T-helper 2 cell (primary cell): Measurements from ENCODE around the gene FAM161A.
"Not testable (repeated sequence)": the region's sequence is repeated elsewhere in the genome, so short reads cannot be mapped to it uniquely, and the experiment has no call there.

Experiments used
- DNase-seq, 5 experiments: peaks; one replicate each; pipeline versions ENCODE4 v3.0.0 to v3.0.0-alpha.2; 2012 to 2022
- total RNA-seq, 2 donors: gene quantifications; one replicate each; lab custom pipeline; 2026; lab: John Stamatoyannopoulos, UW

The FAM161A gene, protein sequence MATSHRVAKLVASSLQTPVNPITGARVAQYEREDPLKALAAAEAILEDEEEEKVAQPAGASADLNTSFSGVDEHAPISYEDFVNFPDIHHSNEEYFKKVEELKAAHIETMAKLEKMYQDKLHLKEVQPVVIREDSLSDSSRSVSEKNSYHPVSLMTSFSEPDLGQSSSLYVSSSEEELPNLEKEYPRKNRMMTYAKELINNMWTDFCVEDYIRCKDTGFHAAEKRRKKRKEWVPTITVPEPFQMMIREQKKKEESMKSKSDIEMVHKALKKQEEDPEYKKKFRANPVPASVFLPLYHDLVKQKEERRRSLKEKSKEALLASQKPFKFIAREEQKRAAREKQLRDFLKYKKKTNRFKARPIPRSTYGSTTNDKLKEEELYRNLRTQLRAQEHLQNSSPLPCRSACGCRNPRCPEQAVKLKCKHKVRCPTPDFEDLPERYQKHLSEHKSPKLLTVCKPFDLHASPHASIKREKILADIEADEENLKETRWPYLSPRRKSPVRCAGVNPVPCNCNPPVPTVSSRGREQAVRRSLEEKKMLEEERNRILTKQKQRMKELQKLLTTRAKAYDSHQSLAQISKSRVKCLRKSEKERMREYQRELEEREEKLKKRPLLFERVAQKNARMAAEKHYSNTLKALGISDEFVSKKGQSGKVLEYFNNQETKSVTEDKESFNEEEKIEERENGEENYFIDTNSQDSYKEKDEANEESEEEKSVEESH
- 0.31 to 4.2 reads per million in 2 donors for total RNA-seq

DNA sequence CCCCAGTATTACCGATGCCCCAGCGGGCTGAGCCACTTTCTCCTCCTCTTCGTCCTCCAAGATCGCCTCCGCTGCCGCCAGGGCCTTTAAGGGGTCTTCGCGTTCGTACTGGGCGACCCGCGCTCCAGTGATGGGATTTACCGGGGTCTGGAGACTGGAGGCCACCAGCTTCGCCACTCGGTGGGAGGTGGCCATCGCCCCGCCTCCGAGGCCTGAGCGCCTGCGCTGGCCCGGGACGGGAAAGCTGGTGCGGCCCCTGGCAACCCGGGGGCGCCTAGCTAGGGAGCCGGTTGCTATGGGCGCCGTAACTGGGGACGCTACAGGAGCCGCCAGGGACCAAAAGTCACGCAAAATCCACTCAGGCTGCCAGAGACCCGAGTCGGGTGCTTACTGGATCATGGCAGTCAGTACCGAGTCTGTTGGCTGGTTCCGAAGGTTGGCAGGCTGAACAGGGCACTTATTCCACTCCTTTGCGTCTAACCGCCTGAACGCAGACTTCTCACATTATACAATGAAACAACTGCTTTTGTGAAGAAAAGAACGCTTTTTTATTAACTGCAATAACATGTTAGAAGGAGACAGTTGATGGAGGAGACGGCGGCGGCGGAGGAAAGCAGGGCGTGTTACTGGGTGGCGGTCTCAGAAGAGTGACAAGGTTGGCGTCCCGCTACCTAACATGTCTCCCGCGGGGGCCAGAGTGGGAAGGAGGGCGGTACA is at the start of gene FAM161A:
Gene FAM161A (minus strand): TSS at position 214 of the 717 bp plus-strand sequence. CDS start 19 bp downstream, at position 195.
- DNase-seq = peak; percentile 53 to 85 (median 67)

DNA sequence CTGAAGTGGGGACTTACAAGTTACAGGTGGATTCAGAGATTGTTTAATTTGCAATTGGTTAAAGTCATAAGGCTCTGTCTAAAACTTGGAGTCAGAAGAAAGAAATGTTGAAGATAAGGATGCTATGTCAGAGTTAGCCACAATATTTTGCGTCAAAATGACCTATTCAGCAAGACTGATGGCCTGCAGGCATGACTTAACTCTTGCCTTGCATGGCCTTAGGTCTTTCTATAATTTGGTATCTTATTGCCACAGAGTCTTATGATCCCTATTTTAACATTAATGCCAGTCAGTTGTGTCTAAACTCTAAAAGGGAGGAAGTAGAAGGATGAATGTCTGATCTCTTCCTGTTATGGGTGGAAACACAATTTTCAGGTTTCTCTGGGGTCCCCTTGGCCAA is 46.4 kb upstream of the FAM161A start:
- no peak for DNase-seq

DNA sequence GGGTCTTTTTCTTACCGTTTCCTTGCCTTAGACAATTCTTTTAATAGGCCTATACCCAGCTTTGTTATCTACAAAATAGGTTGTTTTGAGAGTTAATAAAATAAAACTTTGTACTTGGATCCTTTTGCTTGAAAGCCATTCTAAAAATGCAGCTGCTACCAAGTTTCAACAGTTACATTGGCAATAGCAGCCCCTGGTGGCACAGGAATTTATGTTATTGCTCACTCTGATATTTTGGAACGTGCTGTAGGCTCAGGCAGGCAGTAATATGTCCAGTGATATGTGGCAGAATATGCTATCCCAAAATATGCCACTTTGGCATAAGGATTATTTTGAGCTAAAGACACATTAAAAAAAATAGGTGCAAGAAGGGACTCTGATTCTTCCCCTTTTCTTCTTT is 45.0 kb upstream of the FAM161A start:
- peak in 1 of 5 experiments; percentile 29 for DNase-seq

DNA sequence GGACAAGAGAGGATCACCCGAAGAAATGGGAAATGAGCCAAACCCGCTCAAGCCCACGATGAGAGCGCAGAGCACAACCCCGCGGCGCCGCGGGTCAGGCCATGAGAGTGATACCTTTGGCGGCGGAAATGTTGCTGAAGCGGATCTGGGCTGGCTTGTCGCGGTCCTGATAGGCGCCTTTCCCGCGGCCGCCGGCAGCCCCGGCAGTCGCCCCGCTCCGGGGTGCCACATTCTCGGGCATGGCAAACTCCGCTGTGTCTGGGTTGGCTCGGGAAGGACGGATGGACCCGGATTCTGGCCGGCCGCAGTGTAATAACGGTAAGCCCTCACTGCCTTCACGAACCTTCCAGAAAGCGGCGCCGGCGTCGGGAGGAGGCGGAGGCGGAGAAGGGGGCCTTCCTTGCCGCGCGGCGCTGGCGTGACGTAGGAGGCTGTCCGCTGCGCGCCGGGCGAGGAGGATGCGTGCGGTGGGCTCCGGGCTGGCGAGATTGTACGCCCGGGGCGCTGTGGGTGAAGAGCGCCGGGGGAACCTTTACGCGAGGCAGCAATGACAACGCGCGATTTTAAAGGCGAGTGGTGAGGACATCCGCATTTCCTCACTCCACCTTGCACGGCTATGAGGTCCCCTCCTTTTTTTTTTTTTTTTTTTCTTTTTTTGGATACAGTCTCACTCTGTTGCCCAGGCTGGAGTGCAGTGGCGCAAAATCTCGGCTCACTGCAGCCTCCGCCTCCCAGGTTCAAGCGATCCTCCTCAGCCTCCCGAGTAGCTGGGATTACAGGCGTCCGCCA is 34.6 kb upstream of the FAM161A start, which contains the start of gene CCT4:
Gene CCT4 (minus strand): TSS at position 390 of the 789 bp plus-strand sequence. CDS start 149 bp downstream, at position 241.
- DNase-seq = peak; percentile 77 to 92 (median 84)

DNA sequence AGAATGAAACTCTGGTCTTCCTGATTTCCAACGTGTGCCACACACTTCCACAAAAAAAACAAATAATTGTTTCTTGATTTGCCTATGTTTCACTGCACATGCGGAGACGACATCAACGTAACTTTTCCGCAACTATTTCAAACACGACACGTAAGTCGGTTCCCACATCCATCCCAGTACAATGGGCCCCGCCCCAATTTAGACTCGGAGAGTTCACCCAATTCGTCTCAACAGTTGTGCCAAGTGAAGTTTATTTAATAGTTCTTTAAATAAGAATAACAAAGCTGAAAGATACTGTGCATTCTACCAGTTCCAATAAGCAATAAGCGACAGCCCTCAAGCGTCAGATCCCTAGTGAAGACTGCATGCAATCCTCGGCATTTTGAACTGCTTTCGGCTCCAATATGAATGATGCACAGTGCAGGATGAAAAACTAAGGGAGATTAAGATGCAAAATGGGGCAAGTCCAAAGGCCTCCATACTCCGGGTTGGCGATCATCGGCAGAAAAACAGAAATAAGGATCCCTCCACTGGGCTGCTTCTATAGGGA is 33.9 kb upstream of the FAM161A start:
- DNase-seq = peak in 2 of 5 experiments; percentile 5 to 22

DNA sequence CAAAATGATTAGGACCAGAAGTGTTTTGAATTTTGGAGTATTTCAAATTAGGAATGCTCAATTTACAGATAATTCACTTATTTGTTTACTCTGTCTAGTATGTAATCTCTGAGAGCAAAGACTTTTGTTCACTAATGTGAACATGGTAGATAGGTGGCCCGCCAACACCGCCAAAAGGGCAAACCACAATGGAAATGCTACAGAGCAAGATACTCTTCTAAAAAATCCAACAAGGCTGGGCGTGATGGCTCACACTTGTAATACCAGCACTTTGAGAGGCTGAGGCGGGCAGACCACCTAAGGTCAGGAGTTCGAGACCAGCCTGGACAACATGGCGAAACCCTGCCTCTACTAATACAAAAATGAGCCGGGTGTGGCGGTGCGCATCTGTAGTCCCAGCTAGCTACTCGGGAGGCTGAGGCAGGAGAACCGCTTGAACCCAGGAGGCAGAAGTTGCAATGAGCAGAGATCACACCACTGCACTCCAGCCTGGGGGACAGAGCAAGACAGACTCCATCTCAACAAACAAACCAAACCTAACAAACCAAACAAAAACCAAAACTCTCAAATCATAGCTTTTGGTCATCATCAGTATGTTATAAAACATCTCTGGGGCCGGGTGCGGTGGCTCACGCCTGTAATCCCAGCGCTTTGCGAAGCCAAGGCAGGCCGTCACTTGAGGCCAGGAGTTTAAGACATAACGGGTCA is 32.2 kb upstream of the FAM161A start:
- DNase-seq = no peak

DNA sequence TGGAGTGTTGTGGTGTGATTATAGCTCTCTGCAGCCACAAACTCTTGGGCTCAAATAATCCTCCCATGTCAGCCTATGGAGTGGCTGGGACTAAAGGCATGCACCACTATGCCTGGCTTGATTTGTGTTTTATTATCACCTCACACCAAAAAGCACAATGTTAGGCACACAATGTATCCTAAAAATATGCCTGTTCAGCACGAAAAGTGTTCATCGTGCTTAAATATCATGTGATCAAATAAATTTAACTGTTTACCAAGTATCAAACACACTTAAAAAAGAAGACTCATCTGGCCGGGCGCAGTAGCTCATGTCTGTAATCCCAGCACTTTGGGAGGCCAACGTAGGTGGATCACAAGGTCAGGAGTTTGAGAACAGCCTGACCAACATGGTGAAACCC is 29.0 kb upstream of the FAM161A start:
- no peak for DNase-seq

DNA sequence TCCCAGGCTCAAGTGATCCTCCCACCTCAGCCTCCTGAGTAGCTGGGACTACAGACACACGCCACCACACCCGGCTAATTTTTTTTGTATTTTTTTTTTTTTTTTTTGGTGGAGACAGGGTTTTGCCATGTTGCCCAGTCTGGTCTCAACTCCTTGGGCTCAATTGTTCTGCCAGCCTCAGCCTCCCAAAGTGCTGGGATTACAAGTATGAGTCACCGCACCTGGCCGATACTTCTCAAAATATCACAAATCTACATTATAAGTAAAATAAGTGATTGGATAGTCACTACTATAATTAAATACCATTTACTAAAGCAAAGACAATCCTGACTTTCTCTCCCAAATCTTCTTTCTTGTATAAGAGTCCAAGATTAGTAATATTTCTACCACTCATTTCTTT is 25.5 kb upstream of the FAM161A start:
- DNase-seq = not testable (repeated sequence)

DNA sequence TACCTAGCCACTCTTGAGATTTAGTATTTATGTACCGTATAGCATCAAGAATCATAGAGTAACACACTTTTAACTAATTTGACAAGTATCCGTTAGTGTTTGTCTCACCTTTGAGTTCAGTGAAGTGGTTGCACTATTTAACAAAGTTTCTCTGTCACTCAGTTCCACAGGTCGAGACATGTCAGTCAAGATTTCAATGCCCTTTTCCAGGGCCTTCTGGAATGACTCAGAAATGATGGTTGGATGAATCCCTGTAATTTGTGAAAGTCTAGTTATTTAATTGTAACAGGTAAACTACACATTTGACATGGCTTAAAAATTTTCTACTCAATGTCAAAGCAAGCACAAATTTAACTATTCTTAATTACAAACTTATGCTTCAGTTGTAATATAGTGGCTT is 24.9 kb upstream of the FAM161A start:
- no peak for DNase-seq

DNA sequence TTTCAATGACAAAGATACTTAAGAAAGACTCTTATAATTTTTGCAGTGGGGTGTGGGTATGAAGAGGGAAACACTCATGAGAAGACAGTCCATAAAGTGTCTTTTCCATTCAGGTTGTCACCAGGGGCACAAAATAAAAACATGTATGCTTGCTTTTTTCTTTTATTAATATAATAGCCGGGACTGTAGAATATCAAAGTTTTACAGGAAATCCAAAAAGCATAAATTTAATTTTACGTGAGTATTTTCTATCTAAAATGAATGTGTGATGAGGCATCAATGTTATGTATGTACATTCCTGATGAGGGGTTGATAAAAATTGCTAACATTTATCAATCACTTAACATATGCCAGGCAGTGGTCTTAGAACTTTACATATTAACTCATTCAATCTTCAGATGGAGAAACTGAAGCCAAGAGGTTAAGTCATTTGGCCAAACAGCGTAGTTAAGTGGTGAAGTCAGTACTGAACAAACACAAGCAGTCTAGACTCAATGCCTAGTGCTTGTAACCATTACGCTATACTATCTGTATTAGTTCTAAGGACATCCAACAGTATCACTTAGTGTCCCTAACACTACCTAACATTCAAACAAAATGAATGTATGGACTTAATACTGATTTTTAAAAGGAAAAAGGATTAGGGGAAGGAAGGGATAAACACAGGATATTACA is 23.8 kb upstream of the FAM161A start:
- no peak for DNase-seq

DNA sequence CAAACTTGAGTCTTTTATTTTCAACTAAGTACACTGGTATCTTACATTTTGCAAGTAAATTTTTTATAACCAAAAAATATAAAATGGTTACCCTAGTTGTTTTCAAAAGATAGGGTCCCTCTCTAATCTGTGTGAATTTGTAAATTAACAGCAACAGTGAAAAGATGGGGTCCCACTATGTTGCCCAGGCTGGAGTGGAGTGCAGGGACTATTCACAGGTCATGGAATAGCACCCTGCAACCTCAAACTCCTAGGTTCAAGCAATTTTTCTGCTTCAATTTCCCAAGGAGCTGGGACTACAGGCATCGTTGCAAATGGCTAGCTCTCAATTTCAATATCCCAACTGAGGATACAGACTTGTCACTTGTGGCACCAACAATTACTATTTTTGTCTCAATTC is 22.5 kb upstream of the FAM161A start:
- no peak for DNase-seq

DNA sequence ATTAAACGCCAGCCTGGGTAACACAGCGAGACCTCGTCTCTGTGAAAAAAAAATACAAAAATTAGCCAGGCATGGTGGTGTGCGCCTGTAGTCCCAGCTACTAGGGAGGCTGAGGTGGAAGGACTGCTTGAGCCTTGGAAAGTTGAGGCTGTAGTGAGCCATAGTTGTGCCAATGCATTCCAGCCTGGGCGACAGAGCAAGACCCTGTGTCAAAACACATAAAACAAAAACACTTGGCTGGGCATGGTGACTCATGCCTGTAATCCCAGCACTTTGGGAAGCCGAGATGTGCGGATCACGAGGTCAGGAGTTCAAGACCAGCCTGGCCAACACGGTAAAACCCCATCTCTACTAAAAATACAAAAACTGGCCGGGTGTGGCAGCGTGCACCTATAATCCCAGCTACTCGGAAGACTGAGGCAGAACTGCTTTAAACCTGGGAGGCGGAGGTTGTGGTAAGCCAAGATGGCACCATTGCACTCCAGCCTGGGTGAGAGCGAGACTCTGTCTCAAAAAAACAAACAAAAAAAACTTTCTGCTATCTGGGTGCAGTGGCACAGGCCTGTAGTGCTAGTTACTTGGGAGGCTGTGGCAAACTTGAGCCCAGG is 12.7 kb upstream of the FAM161A start:
- DNase-seq = not testable (repeated sequence)

DNA sequence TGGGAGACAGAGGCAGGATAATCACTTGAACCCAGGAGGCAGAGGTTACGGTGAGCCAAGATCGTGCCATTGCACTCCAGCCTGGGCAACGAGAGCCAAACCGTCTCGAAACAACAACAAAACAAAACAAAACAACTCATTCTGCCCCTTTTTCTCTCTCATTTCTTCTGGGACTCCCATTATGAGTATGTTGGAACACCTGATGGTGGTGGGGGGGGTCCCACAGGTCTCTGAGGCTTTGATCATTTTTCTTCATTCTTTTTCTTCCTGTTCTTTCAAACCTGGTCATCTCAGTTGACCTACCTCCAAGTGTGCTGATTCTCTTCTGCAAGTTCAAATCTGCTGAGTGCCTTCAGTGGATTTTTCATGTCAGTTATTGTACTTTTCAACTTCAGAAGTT is 8.2 kb upstream of the FAM161A start:
- DNase-seq = no peak

DNA sequence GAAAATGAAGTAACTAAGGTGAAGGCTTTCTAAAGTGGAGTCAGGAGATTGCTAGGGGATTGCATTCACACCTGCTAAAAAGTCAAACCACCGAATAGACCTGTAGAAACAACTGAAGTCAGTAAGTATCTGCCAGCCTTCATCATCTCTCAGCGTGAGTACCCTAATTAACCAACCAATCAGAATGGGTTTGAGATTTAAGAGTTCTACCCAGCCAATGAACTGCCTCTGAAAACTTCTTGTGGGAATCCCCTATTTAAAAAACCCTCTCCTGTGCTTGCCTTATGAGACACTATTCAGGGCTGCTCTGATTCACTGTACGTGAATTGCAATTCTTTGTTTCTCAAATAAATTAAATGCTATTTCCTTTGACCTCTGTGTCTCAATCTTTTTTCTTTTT is 3.4 kb upstream of the FAM161A start:
- peak in 1 of 5 experiments; percentile 4 for DNase-seq

DNA sequence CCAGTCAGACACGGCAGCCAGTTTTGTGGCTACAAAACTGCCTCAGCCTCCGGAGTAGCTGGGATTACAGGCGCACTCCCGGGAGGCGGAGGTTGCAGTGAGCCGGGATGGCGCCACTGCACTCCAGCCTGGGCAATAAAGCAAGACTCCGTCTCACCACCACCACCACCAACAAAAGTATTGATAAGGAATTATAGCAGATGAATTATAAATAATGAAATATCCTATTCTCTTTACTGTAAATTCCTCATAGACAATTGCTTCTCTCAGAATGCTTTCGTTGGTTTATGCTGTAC is 1.4 kb upstream of the FAM161A start:
- DNase-seq = no peak

DNA sequence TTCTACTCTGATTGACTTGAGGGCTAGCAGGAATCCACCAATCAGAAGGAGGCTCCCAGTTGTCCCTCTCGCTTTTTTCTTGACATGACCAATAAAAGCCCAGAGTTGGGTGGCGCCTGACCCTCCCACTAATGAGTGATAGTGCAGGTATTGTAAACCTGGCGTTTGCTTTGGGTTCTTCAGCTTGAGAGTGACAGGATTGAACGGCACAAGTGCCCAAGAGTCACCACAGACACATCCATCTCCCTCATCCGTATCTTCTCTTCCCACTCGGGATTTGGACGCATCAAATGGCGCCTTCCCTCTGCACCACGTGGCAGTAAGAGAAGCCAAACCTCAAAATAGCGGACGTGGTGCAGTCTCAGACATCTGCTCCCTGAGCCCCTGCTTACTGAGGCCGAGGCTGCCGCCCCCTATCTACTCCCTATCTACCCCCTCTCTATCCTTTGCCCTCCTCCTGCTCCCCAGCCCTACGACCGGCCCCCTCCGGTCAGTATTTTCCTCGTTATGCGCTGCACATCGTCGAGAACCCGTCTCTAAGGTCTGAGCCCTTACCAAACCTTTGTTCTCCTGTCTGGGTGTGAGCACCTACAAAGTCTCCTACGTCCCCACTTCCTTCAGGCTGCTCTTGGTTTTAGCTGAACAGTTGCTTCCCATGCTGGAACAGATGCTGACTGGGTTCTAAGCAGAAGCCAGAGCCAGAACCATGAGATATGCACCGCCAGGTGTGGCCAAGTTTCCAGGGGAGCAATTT is 881 bp upstream of the FAM161A start:
- DNase-seq = peak in 4 of 5 experiments; percentile 83 to 98 (median 90)

DNA sequence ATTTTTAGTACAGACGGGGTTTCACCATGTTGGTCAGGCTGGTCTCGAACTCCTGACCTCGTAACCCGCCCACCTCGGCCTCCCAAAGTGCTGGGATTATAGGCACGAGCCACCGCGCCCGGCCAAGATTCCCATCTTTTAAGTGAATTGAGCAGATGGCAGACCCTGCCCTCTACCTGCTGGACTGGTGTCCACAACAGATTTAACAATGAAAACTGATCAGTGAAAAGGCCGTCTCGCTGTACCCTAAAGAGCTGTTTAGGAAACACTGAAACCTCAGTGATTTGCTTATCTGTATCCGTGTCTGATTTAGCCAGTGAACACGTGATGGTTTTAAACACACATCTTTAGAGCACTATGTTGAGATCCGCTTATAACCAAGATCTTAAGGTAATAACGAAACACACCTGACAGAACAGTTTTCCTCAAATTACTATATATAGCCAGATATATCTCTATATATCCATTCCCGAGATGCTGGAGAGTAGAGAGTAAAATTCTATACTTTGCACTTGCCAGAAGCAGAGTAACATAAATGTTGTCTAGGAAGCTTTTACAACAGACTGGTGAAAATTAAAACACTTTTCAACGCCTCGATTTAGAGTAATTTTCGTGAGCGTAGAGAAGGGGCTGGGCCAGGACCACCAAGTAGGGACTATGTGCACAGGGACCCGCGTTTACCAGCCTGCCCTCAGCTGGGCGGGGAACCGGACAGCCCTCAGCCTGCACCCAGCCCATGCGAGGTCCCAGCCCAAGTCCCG is 594 bp downstream of the FAM161A start:
- DNase-seq = peak in 1 of 5 experiments; percentile 55

DNA sequence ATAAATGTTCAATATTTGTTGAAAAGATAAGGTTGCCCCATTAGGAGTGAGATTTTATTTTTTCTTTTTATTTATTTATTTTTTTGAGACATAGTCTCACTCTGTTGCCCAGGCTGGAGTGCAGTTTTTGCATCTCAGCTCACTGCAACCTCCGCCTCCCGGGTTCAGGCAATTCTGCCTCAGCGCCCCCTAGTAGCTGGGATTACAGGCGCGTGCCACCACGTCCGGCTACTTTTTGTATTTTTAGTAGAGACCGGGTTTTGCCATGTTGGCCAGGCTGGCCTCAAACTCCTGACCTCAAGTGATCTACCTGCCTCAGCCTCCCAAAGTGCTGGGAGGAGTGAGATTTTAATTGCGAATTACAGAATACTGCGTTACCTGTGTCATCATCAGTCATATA is 2.6 kb downstream of the FAM161A start:
- not testable (repeated sequence) for DNase-seq

DNA sequence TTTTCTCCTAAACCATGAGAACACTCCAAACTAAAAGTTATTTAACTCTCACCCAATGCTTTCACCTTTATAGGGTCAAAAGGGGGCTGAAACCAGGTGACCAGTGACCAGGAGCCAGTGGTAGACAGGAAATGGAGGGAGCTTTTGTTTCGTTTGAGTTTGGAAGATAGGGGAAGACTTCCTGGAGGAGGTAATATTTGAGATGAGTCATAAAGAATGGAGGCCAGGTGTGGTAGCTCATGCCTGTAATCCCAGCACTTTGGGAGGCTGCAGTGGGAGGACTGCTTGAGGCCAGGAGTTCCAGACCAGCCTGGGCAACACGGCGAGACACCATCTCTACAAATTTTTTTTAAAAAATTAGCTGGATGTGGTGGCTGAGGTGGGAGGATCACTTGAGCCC is 8.5 kb downstream of the FAM161A start:
- DNase-seq = no peak
